HFF-Myc (cell line): ENCODE data around the gene DYNC1H1.
A peak's percentile ranks its signal among the peaks of the same experiment; 100 is the strongest.

Source experiments
- DNase-seq: peaks from one replicate; pipeline ENCODE4 v3.0.0-alpha.2; 2011; ENCODE audit warnings: low read depth; ENCODE audit errors: extremely low read depth
- H3K4me3 ChIP-seq: replicated peaks from 2 replicates; pipeline ENCODE4 v1.5.1; 2011; ENCODE audit warnings: low read depth, mild to moderate bottlenecking, control low read depth, low read length
- CTCF ChIP-seq: IDR thresholded peaks from 2 replicates; pipeline ENCODE4 v1.5.1; 2012; ENCODE audit warnings: mild to moderate bottlenecking, low read depth, low read length, control low read depth; ENCODE audit errors: missing control alignments

DYNC1H1 gene

GRCh38 chr14:101920271-101920670 lies 44.1 kb upstream of the DYNC1H1 start:
- no peak overlapping the region for H3K4me3 ChIP-seq
- no peak for TF ChIP-seq CTCF

GRCh38 chr14:101922866-101923265 lies 41.5 kb upstream of the DYNC1H1 start:
- DNase-seq, result no peak
- no peak for TF ChIP-seq CTCF
- H3K4me3 ChIP-seq, result no peak overlapping the region

More at GRCh38 chr14:101920271-101920670, 44.1 kb upstream of the DYNC1H1 start:
- no peak for DNase-seq

- DNase-seq, result no peak
- no peak for TF ChIP-seq CTCF
- no peak overlapping the region for H3K4me3 ChIP-seq
Observed at GRCh38 chr14:101925152-101925551, 39.2 kb upstream of the DYNC1H1 start.

- no peak for TF ChIP-seq CTCF
- H3K4me3 ChIP-seq, result no peak overlapping the region
- DNase-seq, result no peak
Observed at GRCh38 chr14:101926085-101926484, 38.3 kb upstream of the DYNC1H1 start.

- H3K4me3 ChIP-seq, result no peak overlapping the region
- no peak for DNase-seq
- no peak for TF ChIP-seq CTCF
Observed at GRCh38 chr14:101926620-101927019, 37.8 kb upstream of the DYNC1H1 start.

- no peak overlapping the region for H3K4me3 ChIP-seq
- DNase-seq, result peak; percentile 81
- TF ChIP-seq CTCF, result no peak
Observed at GRCh38 chr14:101927859-101928258, 36.5 kb upstream of the DYNC1H1 start.

- no peak overlapping the region for H3K4me3 ChIP-seq
- no peak for TF ChIP-seq CTCF
Observed at GRCh38 chr14:101928415-101928841, 35.9 kb upstream of the DYNC1H1 start.

More at GRCh38 chr14:101928415-101928841, 35.9 kb upstream of the DYNC1H1 start:
- no peak for DNase-seq
